ENCODE measurements around the gene PHLDB1. TPM values are rescaled to one million over a fixed set of nuclear protein-coding genes. Genes with fewer than 3 reads are reported as not detected.

Gene PHLDB1
- total and polyA plus RNA-seq, 4 donors, result 4.8 to 15.4 (median 6.0) TPM

DNA sequence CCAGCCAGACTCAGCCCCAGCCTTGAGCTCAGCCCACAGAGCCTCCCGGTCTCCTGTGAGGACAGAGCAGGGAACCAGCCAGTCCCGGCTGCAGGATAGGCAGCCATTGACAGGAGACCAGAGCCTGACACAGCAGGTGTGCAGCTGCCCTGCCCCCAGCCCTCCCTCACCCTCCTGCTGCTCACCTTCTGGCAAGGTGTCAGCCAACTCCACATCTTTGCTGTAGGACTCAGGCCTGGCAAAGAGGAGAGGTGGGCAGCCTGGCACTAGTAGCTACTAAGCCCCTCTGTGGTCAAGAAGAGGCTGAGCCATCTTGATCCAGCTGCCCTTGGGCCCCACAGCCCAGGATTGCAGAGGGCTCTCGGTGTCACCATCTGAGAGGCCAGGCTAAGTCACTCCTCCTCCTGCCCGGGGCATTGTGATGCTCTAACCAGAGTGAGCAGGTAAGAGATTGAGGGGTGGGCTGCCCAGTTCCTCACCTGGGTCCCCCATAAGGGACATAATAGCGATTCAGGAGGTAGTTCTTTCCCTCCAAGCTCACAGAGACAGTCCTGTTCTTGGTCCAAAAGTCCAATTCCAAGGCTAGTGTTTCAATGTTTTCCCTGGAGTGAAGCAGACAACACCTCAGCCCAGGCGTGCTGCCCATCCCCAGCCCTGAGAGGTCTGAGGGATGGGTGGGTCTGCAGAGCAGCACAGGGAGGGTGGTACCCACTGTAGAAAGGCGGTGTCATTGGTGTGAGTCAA lies 53.4 kb downstream of the PHLDB1 start:
- TF ChIP-seq RAD21 (IDR thresholded peaks at IDR 0.05), result no peak
- TF ChIP-seq JUND (IDR thresholded peaks at IDR 0.05), result no peak
- no peak for TF ChIP-seq NR2F2 (IDR thresholded peaks at IDR 0.05)
- TF ChIP-seq, protein P1, sequence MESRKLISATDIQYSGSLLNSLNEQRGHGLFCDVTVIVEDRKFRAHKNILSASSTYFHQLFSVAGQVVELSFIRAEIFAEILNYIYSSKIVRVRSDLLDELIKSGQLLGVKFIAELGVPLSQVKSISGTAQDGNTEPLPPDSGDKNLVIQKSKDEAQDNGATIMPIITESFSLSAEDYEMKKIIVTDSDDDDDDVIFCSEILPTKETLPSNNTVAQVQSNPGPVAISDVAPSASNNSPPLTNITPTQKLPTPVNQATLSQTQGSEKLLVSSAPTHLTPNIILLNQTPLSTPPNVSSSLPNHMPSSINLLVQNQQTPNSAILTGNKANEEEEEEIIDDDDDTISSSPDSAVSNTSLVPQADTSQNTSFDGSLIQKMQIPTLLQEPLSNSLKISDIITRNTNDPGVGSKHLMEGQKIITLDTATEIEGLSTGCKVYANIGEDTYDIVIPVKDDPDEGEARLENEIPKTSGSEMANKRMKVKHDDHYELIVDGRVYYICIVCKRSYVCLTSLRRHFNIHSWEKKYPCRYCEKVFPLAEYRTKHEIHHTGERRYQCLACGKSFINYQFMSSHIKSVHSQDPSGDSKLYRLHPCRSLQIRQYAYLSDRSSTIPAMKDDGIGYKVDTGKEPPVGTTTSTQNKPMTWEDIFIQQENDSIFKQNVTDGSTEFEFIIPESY (IDR thresholded peaks at IDR 0.05), result no peak
- TF ChIP-seq RXRA (IDR thresholded peaks at IDR 0.05), result no peak
- TF ChIP-seq, protein P2, sequence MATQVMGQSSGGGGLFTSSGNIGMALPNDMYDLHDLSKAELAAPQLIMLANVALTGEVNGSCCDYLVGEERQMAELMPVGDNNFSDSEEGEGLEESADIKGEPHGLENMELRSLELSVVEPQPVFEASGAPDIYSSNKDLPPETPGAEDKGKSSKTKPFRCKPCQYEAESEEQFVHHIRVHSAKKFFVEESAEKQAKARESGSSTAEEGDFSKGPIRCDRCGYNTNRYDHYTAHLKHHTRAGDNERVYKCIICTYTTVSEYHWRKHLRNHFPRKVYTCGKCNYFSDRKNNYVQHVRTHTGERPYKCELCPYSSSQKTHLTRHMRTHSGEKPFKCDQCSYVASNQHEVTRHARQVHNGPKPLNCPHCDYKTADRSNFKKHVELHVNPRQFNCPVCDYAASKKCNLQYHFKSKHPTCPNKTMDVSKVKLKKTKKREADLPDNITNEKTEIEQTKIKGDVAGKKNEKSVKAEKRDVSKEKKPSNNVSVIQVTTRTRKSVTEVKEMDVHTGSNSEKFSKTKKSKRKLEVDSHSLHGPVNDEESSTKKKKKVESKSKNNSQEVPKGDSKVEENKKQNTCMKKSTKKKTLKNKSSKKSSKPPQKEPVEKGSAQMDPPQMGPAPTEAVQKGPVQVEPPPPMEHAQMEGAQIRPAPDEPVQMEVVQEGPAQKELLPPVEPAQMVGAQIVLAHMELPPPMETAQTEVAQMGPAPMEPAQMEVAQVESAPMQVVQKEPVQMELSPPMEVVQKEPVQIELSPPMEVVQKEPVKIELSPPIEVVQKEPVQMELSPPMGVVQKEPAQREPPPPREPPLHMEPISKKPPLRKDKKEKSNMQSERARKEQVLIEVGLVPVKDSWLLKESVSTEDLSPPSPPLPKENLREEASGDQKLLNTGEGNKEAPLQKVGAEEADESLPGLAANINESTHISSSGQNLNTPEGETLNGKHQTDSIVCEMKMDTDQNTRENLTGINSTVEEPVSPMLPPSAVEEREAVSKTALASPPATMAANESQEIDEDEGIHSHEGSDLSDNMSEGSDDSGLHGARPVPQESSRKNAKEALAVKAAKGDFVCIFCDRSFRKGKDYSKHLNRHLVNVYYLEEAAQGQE (IDR thresholded peaks at IDR 0.05), result no peak
- no peak for TF ChIP-seq GABPA (IDR thresholded peaks at IDR 0.05 in 1 of 2, conservative IDR thresholded peaks at IDR 0.05 in 1 of 2)
- TF ChIP-seq, protein P3, sequence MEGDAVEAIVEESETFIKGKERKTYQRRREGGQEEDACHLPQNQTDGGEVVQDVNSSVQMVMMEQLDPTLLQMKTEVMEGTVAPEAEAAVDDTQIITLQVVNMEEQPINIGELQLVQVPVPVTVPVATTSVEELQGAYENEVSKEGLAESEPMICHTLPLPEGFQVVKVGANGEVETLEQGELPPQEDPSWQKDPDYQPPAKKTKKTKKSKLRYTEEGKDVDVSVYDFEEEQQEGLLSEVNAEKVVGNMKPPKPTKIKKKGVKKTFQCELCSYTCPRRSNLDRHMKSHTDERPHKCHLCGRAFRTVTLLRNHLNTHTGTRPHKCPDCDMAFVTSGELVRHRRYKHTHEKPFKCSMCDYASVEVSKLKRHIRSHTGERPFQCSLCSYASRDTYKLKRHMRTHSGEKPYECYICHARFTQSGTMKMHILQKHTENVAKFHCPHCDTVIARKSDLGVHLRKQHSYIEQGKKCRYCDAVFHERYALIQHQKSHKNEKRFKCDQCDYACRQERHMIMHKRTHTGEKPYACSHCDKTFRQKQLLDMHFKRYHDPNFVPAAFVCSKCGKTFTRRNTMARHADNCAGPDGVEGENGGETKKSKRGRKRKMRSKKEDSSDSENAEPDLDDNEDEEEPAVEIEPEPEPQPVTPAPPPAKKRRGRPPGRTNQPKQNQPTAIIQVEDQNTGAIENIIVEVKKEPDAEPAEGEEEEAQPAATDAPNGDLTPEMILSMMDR (IDR thresholded peaks at IDR 0.05; ENCODE audit: low read depth, low read length, missing input control), result no peak
- no peak for TF ChIP-seq FOXA1 (IDR thresholded peaks at IDR 0.05)
- no peak for TF ChIP-seq TAF1 (conservative IDR thresholded peaks at IDR 0.05)
- TF ChIP-seq FOXA2 (IDR thresholded peaks at IDR 0.05), result no peak
- TF ChIP-seq HNF4G (IDR thresholded peaks at IDR 0.05), result no peak
- no peak for TF ChIP-seq SP1 (IDR thresholded peaks at IDR 0.05)
- TF ChIP-seq, protein P4, sequence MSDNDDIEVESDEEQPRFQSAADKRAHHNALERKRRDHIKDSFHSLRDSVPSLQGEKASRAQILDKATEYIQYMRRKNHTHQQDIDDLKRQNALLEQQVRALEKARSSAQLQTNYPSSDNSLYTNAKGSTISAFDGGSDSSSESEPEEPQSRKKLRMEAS (IDR thresholded peaks at IDR 0.05), result no peak
- no peak for DNase-seq (ENCODE audit: low spot score)
- no peak overlapping the region for H3K9ac ChIP-seq (ENCODE audit: low read depth in 1 of 2, low read length in 2 of 2)
- no peaks in the 10 kb centered on the region for H3K9me3 ChIP-seq (ENCODE audit: control insufficient read depth in 4 of 4, low read length in 3 of 4)
- no peak overlapping the region for H3K4me3 ChIP-seq (ENCODE audit: low read depth in 1 of 3, low read length in 3 of 3)
- H3K36me3 ChIP-seq (ENCODE audit: control insufficient read depth in 4 of 4, insufficient read depth in 3 of 4, low read depth in 1 of 4, low read length in 3 of 4), result no peaks in the 10 kb centered on the region
- H3K27me3 ChIP-seq (ENCODE audit: control insufficient read depth in 4 of 4, insufficient read depth in 4 of 4, low read length in 3 of 4), result no peaks in the 10 kb centered on the region
- H3K4me1 ChIP-seq (ENCODE audit: control insufficient read depth in 4 of 4, insufficient read depth in 4 of 4, low read length in 3 of 4), result peaks cover 0 to 7% (median 5%) of the 10 kb centered on the region in 4 donors
- no peak overlapping the region for H3K27ac ChIP-seq (ENCODE audit: low read depth in 1 of 2, low read length in 2 of 2)
- 83% methylated on average over 7 of the region's 7 CpGs for WGBS
